HEK293T (cell line): ENCODE results near the gene GATAD1.

Experiments
- BHLHE40 ChIP-seq: fragments of 450-650 bp; IDR thresholded peaks from 2 replicates; pipeline ENCODE4 v1.6.1; 2016; ENCODE audit warnings: mild to moderate bottlenecking, moderate library complexity, borderline replicate concordance
- ELF4 ChIP-seq: fragments of 450-650 bp; IDR thresholded peaks from 2 replicates; pipeline ENCODE4 v1.6.1; 2017; ENCODE audit warnings: antibody characterized with exemption
- FOXA1 ChIP-seq: fragments of 450-650 bp; IDR thresholded peaks from 2 replicates; pipeline ENCODE4 v1.6.1; 2016; ENCODE audit warnings: mild to moderate bottlenecking
- FOXK2 ChIP-seq: fragments of 450-650 bp; IDR thresholded peaks from 2 replicates; pipeline ENCODE4 v1.6.1; 2016; ENCODE audit warnings: mild to moderate bottlenecking
- FOXM1 ChIP-seq: fragments of 450-650 bp; IDR thresholded peaks from 2 replicates; pipeline ENCODE4 v1.6.1; 2017; ENCODE audit warnings: mild to moderate bottlenecking, borderline replicate concordance
- HDGF ChIP-seq: fragments of 450-650 bp; IDR thresholded peaks from 2 replicates; pipeline ENCODE4 v1.6.1; 2017; ENCODE audit warnings: antibody characterized with exemption, borderline replicate concordance
- SP1 ChIP-seq: fragments of 450-650 bp; IDR thresholded peaks from 2 replicates; pipeline ENCODE4 v1.6.1; 2017
- SUZ12 ChIP-seq: fragments of 450-650 bp; IDR thresholded peaks from 2 replicates; pipeline ENCODE4 v1.6.1; 2016; ENCODE audit warnings: mild to moderate bottlenecking
- TARDBP ChIP-seq: fragments of 450-650 bp; IDR thresholded peaks from 2 replicates; pipeline ENCODE4 v1.6.1; 2016
- ZNF384 ChIP-seq: fragments of 450-650 bp; IDR thresholded peaks from 2 replicates; pipeline ENCODE4 v1.6.1; 2016
- TF ChIP-seq, protein P1 (sequence below): fragments of 450-650 bp; IDR thresholded peaks from 2 replicates; pipeline ENCODE4 v1.6.1; 2016

DNA sequence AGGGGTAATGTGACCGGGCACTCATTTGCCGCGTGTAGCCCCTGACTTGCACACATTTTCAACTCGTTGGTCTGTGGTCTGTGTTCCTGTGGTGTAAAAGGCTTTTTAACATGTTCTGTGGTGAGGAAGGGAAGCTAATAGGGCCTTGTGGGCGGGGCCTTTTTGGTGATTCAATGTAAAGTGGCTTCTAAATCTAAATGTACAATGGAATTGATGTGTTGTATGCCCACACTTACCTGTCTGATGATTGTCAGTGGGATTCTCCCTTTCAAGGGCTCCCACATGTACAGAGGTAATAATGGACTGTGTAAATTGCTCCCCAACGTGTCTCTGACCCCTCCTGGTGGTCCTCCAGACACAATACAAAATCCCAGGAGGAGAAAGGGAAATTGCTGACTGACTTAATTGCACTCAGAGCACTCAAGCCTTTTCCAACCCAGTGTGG, 43.1 kb upstream of the GATAD1 start:
- TF ChIP-seq FOXM1 (no peak), SP1 (no peak), BHLHE40 (no peak), FOXK2 (no peak), SUZ12 (no peak), HDGF (no peak), ZNF384 (no peak), TARDBP (no peak), FOXA1 (no peak), ELF4 (no peak)
- TF ChIP-seq, protein P1, sequence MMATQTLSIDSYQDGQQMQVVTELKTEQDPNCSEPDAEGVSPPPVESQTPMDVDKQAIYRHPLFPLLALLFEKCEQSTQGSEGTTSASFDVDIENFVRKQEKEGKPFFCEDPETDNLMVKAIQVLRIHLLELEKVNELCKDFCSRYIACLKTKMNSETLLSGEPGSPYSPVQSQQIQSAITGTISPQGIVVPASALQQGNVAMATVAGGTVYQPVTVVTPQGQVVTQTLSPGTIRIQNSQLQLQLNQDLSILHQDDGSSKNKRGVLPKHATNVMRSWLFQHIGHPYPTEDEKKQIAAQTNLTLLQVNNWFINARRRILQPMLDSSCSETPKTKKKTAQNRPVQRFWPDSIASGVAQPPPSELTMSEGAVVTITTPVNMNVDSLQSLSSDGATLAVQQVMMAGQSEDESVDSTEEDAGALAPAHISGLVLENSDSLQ: no peak
